BJ (cell line): ENCODE measurements around the gene TMEM42. TPM values are rescaled to one million over a fixed set of nuclear protein-coding genes. Genes with fewer than 3 reads are reported as not detected.

Experiments
- CTCF ChIA-PET: fragments of 350-600 bp; formaldehyde crosslinking; extraction: SDS; loops from one replicate; lab custom pipeline; 2021; ENCODE audit warnings: antibody characterized with exemption, inconsistent platforms; lab: Yijun Ruan, JAX
- POLR2A ChIA-PET: fragments of 300-600 bp; sonication (Branson Sonifier 250); formaldehyde crosslinking; extraction: SDS; loops from one replicate; lab custom pipeline; 2021; ENCODE audit warnings: antibody characterized with exemption; lab: Charles Lee
- DNase-seq: peaks from one replicate; pipeline ENCODE4 v3.0.0-alpha.2; 2011; ENCODE audit warnings: low read depth
- H3K27me3 ChIP-seq: 2 replicates; pipeline ENCODE4 v1.6.0; 2011; ENCODE audit warnings: low read length; ENCODE audit not compliant: control insufficient read depth, insufficient read depth
- H3K36me3 ChIP-seq: 2 replicates; pipeline ENCODE4 v1.5.1; 2011; ENCODE audit warnings: low read length; ENCODE audit not compliant: control insufficient read depth, insufficient read depth
- H3K4me3 ChIP-seq: 2 replicates; pipeline ENCODE4 v1.5.1; 2011; ENCODE audit warnings: low read depth, mild to moderate bottlenecking, control low read depth, low read length
- polyA plus RNA-seq: library from polyadenylated mRNA; depleted of rRNA; stranded (reverse); fragments of >200 nt; gene quantifications from 2 replicates; pipeline ENCODE4 v1.2.3, GENCODE V29; 2011
- TF ChIP-seq, protein P1 (sequence below): IDR thresholded peaks from 2 replicates; pipeline ENCODE4 v1.5.1; 2011; ENCODE audit warnings: low read depth, mild to moderate bottlenecking, control low read depth, inconsistent platforms, low read length, moderate library complexity; ENCODE audit not compliant: insufficient read depth

Gene TMEM42
- polyA plus RNA-seq, 1 experiment: 38.0 TPM

GRCh38 chr3:44892689-44893088 lies 31.0 kb downstream of the TMEM42 start:
- no peak overlapping the region for H3K4me3 ChIP-seq
- TF ChIP-seq, protein P1, sequence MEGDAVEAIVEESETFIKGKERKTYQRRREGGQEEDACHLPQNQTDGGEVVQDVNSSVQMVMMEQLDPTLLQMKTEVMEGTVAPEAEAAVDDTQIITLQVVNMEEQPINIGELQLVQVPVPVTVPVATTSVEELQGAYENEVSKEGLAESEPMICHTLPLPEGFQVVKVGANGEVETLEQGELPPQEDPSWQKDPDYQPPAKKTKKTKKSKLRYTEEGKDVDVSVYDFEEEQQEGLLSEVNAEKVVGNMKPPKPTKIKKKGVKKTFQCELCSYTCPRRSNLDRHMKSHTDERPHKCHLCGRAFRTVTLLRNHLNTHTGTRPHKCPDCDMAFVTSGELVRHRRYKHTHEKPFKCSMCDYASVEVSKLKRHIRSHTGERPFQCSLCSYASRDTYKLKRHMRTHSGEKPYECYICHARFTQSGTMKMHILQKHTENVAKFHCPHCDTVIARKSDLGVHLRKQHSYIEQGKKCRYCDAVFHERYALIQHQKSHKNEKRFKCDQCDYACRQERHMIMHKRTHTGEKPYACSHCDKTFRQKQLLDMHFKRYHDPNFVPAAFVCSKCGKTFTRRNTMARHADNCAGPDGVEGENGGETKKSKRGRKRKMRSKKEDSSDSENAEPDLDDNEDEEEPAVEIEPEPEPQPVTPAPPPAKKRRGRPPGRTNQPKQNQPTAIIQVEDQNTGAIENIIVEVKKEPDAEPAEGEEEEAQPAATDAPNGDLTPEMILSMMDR: no peak
- H3K27me3 ChIP-seq: no peaks in the 10 kb centered on the region
- POLR2A ChIA-PET: interaction anchor here (0.6 kb wide), 1 partner anchor 12 kb away, joined by 3 read pairs; no protein-coding TSS in a partner anchor
- H3K36me3 ChIP-seq: no peaks in the 10 kb centered on the region
- no peak for DNase-seq
- CTCF ChIA-PET: no interaction called here

- no peaks in the 10 kb centered on the region for H3K36me3 ChIP-seq
- CTCF ChIA-PET: no interaction called here
- no peaks in the 10 kb centered on the region for H3K27me3 ChIP-seq
- TF ChIP-seq, protein P1: no peak
- DNase-seq: no peak
- POLR2A ChIA-PET: no interaction called here
- H3K4me3 ChIP-seq: no peak overlapping the region
Measured at GRCh38 chr3:44893097-44893496, 31.4 kb downstream of the TMEM42 start.

DNA sequence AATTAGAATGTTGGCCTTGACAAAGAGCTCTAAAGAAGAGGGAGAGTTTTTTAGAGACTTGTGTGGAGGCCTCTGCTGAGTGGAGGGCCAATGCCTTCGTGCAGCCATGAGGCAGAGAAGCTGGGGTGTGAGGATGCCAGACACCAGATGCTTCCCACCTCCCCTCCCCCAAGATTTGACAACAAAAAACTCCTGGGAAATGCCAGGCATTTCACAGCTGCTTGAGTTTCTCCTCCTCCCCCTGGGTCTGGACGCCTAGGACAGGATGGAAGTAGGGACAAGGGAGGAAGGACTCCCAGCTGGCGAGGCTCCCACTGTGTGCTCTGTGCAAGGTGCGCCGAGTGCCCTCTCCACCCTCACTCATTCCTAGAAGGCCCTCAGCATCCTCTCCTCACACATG lies 32.8 kb downstream of the TMEM42 start:
- Histone ChIP-seq H3K4me3 (no peak overlapping the region), H3K27me3 (0 out of 2 replicates have a peak, but pooled peaks cover 4% of the 10 kb centered on the region), H3K36me3 (no peaks in the 10 kb centered on the region)
- DNase-seq: no peak
- CTCF ChIA-PET: interaction anchor here (0.6 to 1.3 kb wide), 3 partner anchors 11 to 183 kb away, joined by 3 to 4 read pairs (median 4); no protein-coding TSS in a partner anchor
- POLR2A ChIA-PET: no interaction called here
- TF ChIP-seq, protein P1: no peak

- H3K36me3 ChIP-seq: no peaks in the 10 kb centered on the region
- CTCF ChIA-PET: interaction anchor here (0.5 to 2.2 kb wide), 2 partner anchors 12 to 357 kb away, joined by 3 to 6 read pairs; no protein-coding TSS in a partner anchor
- no peak overlapping the region for H3K4me3 ChIP-seq
- 0 out of 2 replicates have a peak, but pooled peaks cover 4% of the 10 kb centered on the region for H3K27me3 ChIP-seq
- no peak for DNase-seq
- POLR2A ChIA-PET: no interaction called here
- TF ChIP-seq, protein P1: no peak
Measured at GRCh38 chr3:44896440-44896839, 34.7 kb downstream of the TMEM42 start.

GRCh38 chr3:44899683-44900367 lies 38.1 kb downstream of the TMEM42 start:
- H3K4me3 ChIP-seq: no peak overlapping the region
- no peaks in the 10 kb centered on the region for H3K36me3 ChIP-seq
- H3K27me3 ChIP-seq: 0 out of 2 replicates have a peak, but pooled peaks cover 4% of the 10 kb centered on the region
- ChIA-PET POLR2A (no interaction called here), CTCF (no interaction called here)
- TF ChIP-seq, protein P1: no peak
- DNase-seq: no peak
